RWPE1 (cell line): Measurements from ENCODE around the gene JAKMIP3.

Experiments
- CTCF ChIA-PET: fragments of 350-600 bp; sonication (Branson Sonifier 250); formaldehyde crosslinking; extraction: SDS; loops from one replicate; lab custom pipeline; 2021; lab: Yijun Ruan, JAX
- POLR2A ChIA-PET: fragments of 400-600 bp; formaldehyde crosslinking; extraction: SDS; loops from one replicate; lab custom pipeline; 2020; ENCODE audit warnings: antibody characterized with exemption; ENCODE audit not compliant: low non-redundant PET; lab: Yijun Ruan, JAX
- DNase-seq: peaks from one replicate; pipeline ENCODE4 v3.0.0; 2012; ENCODE audit warnings: low spot score
- H3K27ac ChIP-seq: fragments of 450-650 bp; 2 replicates; pipeline ENCODE4 v1.5.1; 2017
- TF ChIP-seq, protein P1 (sequence below): fragments of 450-650 bp; conservative IDR thresholded peaks from 2 replicates; pipeline ENCODE4 v1.5.1; 2017; ENCODE audit warnings: low read depth, mild to moderate bottlenecking

JAKMIP3 gene

DNA sequence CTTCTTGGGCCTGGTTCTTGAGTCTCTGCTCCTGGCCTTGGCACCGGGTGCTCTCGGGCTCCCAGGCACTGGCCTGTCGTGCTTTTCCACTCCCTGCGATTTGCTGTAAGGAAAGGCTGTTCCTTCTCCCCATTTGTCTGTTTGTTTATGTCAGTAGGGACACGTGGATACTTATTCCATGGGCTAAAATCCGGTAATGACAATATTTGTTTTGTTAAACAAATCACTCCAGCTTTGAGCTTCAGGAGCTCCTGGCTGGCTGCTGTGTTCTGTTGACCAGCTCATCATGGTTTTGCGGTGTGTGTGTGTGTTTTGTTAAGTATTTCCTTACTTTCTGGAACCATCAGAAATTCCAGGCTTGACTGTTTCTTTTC lies 17.5 kb upstream of the JAKMIP3 start:
- H3K27ac ChIP-seq = no peak overlapping the region
- ChIA-PET CTCF (no interaction called here), POLR2A (no interaction called here)
- TF ChIP-seq, protein P1, sequence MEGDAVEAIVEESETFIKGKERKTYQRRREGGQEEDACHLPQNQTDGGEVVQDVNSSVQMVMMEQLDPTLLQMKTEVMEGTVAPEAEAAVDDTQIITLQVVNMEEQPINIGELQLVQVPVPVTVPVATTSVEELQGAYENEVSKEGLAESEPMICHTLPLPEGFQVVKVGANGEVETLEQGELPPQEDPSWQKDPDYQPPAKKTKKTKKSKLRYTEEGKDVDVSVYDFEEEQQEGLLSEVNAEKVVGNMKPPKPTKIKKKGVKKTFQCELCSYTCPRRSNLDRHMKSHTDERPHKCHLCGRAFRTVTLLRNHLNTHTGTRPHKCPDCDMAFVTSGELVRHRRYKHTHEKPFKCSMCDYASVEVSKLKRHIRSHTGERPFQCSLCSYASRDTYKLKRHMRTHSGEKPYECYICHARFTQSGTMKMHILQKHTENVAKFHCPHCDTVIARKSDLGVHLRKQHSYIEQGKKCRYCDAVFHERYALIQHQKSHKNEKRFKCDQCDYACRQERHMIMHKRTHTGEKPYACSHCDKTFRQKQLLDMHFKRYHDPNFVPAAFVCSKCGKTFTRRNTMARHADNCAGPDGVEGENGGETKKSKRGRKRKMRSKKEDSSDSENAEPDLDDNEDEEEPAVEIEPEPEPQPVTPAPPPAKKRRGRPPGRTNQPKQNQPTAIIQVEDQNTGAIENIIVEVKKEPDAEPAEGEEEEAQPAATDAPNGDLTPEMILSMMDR = no peak
- DNase-seq = no peak

DNA sequence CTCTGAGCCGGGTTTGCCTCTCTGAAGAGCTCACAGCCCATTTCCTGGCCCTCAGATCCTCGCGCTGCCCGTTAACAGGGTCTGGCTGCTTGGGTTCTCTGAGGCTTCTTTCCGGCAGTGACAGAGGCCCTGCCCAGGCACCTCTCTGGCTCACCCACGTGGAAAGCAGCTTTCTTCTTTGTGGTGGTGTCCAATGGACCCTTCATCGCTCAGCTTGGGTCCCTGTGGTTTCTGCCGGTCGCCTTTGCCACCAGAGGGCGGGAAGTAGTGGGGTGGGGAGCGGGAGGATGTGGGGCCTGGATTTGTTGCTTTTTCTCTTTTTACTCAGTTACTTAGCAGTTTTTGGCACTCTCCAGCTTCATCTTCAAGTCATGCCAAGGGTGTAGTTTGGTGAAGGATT lies 15.6 kb upstream of the JAKMIP3 start:
- no peak for DNase-seq
- POLR2A ChIA-PET = no interaction called here
- CTCF ChIA-PET = no interaction called here
- H3K27ac ChIP-seq = no peak overlapping the region
- TF ChIP-seq, protein P1 = no peak

DNA sequence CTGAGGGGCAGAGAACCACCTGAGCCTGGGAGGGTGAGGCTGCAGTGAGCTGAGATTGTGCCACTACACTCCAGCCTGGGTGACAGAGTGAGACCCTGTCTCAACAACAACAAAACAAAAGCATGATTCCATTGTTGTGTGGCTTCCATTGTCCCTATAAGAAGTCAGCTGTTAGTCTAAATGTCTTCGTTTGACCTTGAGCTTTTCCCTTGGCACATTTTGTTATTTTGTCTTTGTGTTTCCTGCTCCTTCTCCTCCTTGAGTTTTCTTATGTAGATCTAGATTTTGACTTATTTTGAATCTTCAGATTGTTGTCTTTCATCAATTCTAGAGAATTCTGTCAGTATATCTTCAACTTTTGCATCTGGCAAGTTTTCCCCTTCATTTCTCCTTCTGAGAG lies 13.6 kb upstream of the JAKMIP3 start:
- ChIA-PET CTCF (no interaction called here), POLR2A (no interaction called here)
- TF ChIP-seq, protein P1 = no peak
- no peak overlapping the region for H3K27ac ChIP-seq
- no peak for DNase-seq

DNA sequence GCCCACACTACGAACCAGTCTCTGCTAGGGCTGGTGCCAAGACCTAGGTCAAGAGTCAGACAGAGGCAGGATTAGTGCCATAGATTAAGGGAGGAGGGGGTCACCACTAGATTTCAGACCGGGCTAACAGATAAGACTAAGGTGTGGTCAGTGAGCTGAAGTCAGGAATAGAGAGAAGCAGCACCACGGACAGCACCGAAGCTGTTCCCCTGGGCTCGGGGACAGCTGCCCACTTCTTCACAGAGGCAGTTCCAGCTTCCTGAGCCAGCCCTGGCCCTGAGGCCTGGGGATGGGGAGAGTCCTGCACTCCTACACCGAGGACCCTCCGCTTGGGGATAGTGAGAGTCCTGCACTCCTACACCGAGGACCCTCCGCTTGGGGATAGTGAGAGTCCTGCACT lies 11.2 kb upstream of the JAKMIP3 start:
- peak; percentile 31 for DNase-seq
- ChIA-PET POLR2A (interaction anchor here (0.7 kb wide), 1 partner anchor 23 kb away, joined by 13 read pairs; no protein-coding TSS in a partner anchor), CTCF (interaction anchor here (0.6 to 0.7 kb wide), 2 partner anchors 15 to 96 kb away, joined by 3 read pairs; no protein-coding TSS in a partner anchor)
- no peak overlapping the region for H3K27ac ChIP-seq
- TF ChIP-seq, protein P1 = no peak

DNA sequence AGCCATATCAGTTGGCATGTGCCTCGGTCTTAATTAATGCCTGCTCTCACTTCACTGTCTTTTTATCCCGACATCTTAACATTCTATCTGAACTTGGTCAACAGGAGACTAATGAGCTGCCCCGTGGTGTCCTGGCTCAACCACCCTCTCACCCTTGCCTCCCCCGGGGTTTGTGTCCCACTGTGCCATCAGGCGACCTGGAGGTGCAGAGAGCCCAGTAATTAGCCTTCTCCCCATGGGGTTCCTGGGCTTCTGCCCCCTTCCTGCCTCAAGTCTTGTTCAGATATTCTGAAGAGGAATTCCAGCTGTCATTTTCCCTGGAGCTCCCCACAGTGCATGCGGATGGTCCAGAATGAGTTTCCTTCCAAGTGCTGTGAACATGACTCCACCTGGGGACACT lies 10.1 kb upstream of the JAKMIP3 start:
- no peak overlapping the region for H3K27ac ChIP-seq
- POLR2A ChIA-PET = no interaction called here
- DNase-seq = no peak
- CTCF ChIA-PET = no interaction called here
- TF ChIP-seq, protein P1 = no peak

DNA sequence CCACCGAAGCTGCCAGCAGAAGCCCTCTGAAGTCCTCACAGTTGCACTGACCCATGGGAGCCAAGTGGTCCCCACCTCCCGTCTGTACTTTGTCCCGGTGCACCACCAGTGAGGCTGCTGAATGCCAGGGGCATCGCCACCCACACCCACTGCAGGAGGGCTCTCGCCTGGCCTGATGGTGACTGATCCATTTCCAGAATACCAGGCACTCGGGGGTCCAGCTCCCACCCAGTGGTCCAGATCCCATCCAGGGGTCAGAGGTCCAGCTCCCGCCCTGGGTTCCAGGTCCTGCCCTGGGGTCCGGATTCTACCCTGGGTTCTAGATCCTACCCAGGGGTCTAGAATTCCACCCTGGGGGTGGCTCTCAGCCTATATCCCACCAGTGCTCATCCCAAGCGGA lies 9.1 kb upstream of the JAKMIP3 start:
- ChIA-PET CTCF (interaction anchor here (0.6 to 1.1 kb wide), 3 partner anchors 9 to 86 kb away, joined by 3 to 4 read pairs (median 3); partner anchors contain the start of gene JAKMIP3), POLR2A (no interaction called here)
- DNase-seq = no peak
- TF ChIP-seq, protein P1 = no peak
- no peak overlapping the region for H3K27ac ChIP-seq

DNA sequence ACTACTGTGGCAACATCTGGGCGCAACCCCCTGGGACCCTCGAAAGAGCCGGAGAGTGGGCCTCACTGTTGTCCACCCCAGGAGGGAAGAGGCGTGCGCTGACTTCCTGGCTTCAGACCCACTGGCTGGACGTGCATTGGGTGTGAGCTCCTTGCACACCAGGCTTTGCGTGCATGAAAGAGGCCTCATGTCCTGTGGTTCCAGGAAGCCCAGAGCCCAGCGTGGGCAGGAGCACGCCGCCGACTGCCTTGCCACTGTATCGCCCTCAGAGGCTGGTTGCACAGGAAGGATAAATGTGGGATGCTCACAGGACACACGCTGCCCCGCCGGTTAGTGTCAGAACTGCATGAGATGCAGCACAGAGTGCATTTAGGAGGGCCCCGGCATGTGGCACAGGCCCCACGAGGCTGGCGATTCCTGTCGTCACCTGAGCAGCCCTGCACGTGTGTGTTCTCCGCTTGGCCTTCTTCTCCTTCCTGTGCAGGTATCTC lies 8.5 kb upstream of the JAKMIP3 start:
- TF ChIP-seq, protein P1 = no peak
- H3K27ac ChIP-seq = no peak overlapping the region
- ChIA-PET CTCF (interaction anchor here (0.6 to 1.1 kb wide), 3 partner anchors 8 to 86 kb away, joined by 3 to 4 read pairs (median 3); partner anchors contain the start of gene JAKMIP3), POLR2A (no interaction called here)
- DNase-seq = no peak
